Uterine smooth muscle cell (primary cell): ENCODE results near the gene PLEK2. TPM values are rescaled to one million over a fixed set of nuclear protein-coding genes. Genes with fewer than 3 reads are reported as not detected.

ENCODE experiments used
- total RNA-seq: library from RNA; depleted of rRNA; stranded (reverse); fragments of >200 nt; gene quantifications from 2 replicates; pipeline ENCODE4 v1.2.3, GENCODE V29; 2014

PLEK2 gene, protein sequence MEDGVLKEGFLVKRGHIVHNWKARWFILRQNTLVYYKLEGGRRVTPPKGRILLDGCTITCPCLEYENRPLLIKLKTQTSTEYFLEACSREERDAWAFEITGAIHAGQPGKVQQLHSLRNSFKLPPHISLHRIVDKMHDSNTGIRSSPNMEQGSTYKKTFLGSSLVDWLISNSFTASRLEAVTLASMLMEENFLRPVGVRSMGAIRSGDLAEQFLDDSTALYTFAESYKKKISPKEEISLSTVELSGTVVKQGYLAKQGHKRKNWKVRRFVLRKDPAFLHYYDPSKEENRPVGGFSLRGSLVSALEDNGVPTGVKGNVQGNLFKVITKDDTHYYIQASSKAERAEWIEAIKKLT
- total RNA-seq: 8.7 and 38.8 TPM in 2 replicates

DNA sequence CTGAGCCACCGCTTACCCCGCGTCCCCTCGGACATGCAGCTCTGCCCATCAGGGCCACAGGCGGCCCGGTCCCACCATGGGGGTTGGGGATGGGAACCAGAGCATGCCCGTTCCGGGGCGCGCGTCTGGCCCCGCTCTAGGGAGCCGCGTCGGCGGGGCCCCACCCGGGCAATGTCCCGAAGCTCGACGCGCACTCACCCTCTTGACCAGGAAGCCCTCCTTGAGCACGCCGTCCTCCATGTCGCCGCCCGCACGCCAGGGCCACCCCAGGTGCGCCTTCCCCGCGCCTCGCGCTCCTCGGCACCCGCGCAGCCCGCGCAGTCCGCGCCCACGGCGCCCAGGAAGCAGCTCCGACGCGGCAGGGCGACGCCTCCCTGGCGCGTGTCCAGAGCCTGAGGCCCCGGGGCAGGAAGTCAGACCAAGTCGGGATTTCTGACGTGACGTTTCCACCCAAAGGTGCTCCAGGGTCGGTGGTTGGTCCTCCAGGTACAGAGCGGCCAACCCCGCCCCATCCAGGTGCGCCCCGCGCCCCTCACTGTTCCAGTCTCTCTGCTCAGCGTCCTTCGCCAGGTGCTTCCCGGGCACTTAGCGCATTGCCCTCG lies at the start of gene PLEK2:
PLEK2 (minus strand) TSS at position 346 of the 602 bp plus-strand sequence; CDS start at position 240, 106 bp downstream.

DNA sequence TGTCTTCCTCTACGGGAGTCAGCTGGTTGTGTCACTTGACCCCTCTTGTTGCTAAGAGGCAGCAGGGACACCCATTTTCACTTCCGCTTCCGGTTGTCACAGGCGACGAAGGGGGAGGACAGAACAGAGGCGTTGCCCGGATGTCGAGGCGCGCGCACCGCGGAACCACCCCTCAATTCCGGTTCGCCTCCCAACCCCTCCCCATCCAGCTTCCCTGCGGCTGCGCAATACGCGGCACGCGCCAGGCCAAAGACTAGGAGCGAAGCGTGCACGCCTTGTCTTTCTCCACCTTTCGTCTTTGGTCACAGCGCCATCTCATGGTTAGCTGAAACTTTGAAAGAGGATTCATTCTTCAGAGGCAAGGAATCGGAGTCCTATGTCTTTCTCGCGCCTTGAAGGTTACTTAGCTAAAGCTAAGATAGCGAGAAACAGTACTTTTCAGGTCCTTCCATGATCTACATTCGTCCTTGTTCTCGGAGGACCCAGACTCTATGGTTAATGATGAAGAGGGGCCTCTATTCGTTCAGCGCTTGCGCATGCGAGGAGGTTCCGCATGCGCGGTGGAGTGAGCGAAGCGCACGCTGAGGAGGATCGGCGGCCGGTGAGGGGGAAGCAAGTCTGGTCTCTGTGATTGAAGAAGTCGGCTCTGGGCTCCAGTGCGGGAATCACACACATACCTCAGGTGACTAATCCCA lies 52.0 kb downstream of the PLEK2 start, which contains the start of the genes ATP6V1D and EIF2S1:
ATP6V1D (minus strand) TSS at position 30 of the 695 bp plus-strand sequence. CDS start 106 bp downstream, outside the sequence.
EIF2S1 (plus strand) TSS at position 554 of the 695 bp plus-strand sequence. CDS start 4,440 bp downstream, outside the sequence.

Other genes with a start within 250 kb of the PLEK2 start
- gene GARIN2, start 222.7 kb downstream of the PLEK2 start, total RNA-seq: under 0.01 TPM in 1 of 2 replicates, not detected in the other
- 24.2 and 34.8 TPM in 2 replicates for gene PALS1, start 170.7 kb downstream of the PLEK2 start, total RNA-seq
- 133 and 147 TPM in 2 replicates for gene ATP6V1D, start 52.4 kb downstream of the PLEK2 start, total RNA-seq
- 179 and 369 TPM in 2 replicates for gene EIF2S1, start 51.8 kb downstream of the PLEK2 start, total RNA-seq
- gene TMEM229B, start 76.6 kb upstream of the PLEK2 start, total RNA-seq: 0.33 and 0.62 TPM in 2 replicates
- 0.62 and 0.77 TPM in 2 replicates for gene PLEKHH1, start 121.1 kb upstream of the PLEK2 start, total RNA-seq
- 9.2 and 12.2 TPM in 2 replicates for gene PIGH, start 188.1 kb upstream of the PLEK2 start, total RNA-seq
- gene ARG2, start 207.8 kb upstream of the PLEK2 start, total RNA-seq: 3.5 and 5.6 TPM in 2 replicates